ENCODE results near the gene SH3GL1. TPM values are rescaled to one million over a fixed set of nuclear protein-coding genes. Genes with fewer than 3 reads are reported as not detected.

SH3GL1 gene
- total RNA-seq, 1 donor from 2014 or later: 101 TPM

GRCh38 chr19:4360641-4361151, 39.7 kb downstream of the SH3GL1 start:
- H3K9ac ChIP-seq (ENCODE audit: low read length): no peak overlapping the region
- Mint-ChIP-seq H3K27me3 (ENCODE audit: low read depth, unreplicated experiment) (no peaks in the 10 kb centered on the region), H3K4me1 (ENCODE audit: low read depth, unreplicated experiment) (no peaks in the 10 kb centered on the region), H3K4me3 (ENCODE audit: unreplicated experiment) (no peak overlapping the region), H3K36me3 (ENCODE audit: low read depth, unreplicated experiment) (no peaks in the 10 kb centered on the region), H3K9me3 (ENCODE audit: unreplicated experiment) (no peaks in the 10 kb centered on the region), H3K27ac (ENCODE audit: unreplicated experiment) (peak overlapping the region; percentile 62)
- H4K20me1 ChIP-seq (ENCODE audit: insufficient read depth, low read length): peaks cover 36% of the 10 kb centered on the region
- FAIRE-seq: no peak
- H3K27ac ChIP-seq (ENCODE audit: low read depth, low read length): no peak overlapping the region
- H3K4me2 ChIP-seq (ENCODE audit: low read length): no peak overlapping the region
- peaks cover 6% of the 10 kb centered on the region for H3K36me3 ChIP-seq (ENCODE audit: insufficient read depth, low read length)
- no peaks in the 10 kb centered on the region for H3K4me1 ChIP-seq (ENCODE audit: insufficient read depth, low read length)
- H3K27me3 ChIP-seq (ENCODE audit: insufficient read depth, low read length): no peaks in the 10 kb centered on the region
- no peak overlapping the region for H2AFZ ChIP-seq (ENCODE audit: low read depth, low read length)
- no peak overlapping the region for H3K4me3 ChIP-seq (ENCODE audit: insufficient read depth, low read depth, low read length)
- no peak for DNase-seq (ENCODE audit: low read depth)
- peaks cover 3% of the 10 kb centered on the region for H3K79me2 ChIP-seq (ENCODE audit: insufficient read depth, low read length)
- no peaks in the 10 kb centered on the region for H3K9me3 ChIP-seq (ENCODE audit: insufficient read depth, low read depth, low read length)
- TF ChIP-seq CTCF (IDR thresholded peaks at IDR 0.05; ENCODE audit: insufficient read depth, low read depth, low read length): no peak
- TF ChIP-seq EZH2 (IDR thresholded peaks at IDR 0.05; ENCODE audit: insufficient read depth, low read length): no peak

DNA sequence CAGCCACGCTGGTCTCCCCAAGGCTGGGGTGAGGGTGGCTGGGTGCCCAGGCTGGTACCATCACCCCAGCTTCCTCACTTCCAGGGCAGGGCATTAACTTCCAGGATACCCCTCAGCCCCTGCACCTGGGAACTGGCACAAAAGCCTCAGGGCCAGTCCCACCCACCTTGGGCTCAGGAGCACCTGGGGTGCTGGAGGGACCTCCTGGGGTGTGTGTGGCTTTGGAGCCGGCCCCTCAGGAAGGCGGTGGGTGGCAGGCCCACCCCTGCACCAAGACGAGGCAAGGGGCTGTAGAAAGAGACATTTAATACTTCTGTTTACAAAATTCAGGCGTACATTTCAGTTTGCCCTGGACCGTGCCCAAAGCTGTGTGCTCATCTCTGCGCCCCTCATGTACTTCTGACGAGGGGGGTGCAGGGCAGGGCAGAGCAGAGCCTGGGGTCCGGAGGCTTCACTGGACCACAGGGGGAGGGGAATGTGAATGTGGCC, 40.2 kb downstream of the SH3GL1 start:
- no peak overlapping the region for H3K27ac Mint-ChIP-seq (ENCODE audit: unreplicated experiment)
- no peak for DNase-seq (ENCODE audit: low read depth)
- Histone ChIP-seq H3K27me3 (ENCODE audit: insufficient read depth, low read length) (no peaks in the 10 kb centered on the region), H3K4me1 (ENCODE audit: insufficient read depth, low read length) (no peaks in the 10 kb centered on the region), H4K20me1 (ENCODE audit: insufficient read depth, low read length) (peaks cover 36% of the 10 kb centered on the region), H3K79me2 (ENCODE audit: insufficient read depth, low read length) (no peaks in the 10 kb centered on the region), H3K9me3 (ENCODE audit: insufficient read depth, low read depth, low read length) (no peaks in the 10 kb centered on the region), H3K36me3 (ENCODE audit: insufficient read depth, low read length) (peaks cover 5% of the 10 kb centered on the region), H3K4me3 (ENCODE audit: insufficient read depth, low read depth, low read length) (no peak overlapping the region), H2AFZ (ENCODE audit: low read depth, low read length) (no peak overlapping the region), H3K9ac (ENCODE audit: low read length) (no peak overlapping the region), H3K4me2 (ENCODE audit: low read length) (no peak overlapping the region), H3K27ac (ENCODE audit: low read depth, low read length) (no peak overlapping the region)
- TF ChIP-seq EZH2 (IDR thresholded peaks at IDR 0.05; ENCODE audit: insufficient read depth, low read length) (no peak), CTCF (IDR thresholded peaks at IDR 0.05; ENCODE audit: insufficient read depth, low read depth, low read length) (no peak)
- H3K9me3 Mint-ChIP-seq (ENCODE audit: unreplicated experiment): no peaks in the 10 kb centered on the region
- H3K4me3 Mint-ChIP-seq (ENCODE audit: unreplicated experiment): no peak overlapping the region
- H3K36me3 Mint-ChIP-seq (ENCODE audit: low read depth, unreplicated experiment): no peaks in the 10 kb centered on the region
- no peak for FAIRE-seq
- no peaks in the 10 kb centered on the region for H3K27me3 Mint-ChIP-seq (ENCODE audit: low read depth, unreplicated experiment)
- no peaks in the 10 kb centered on the region for H3K4me1 Mint-ChIP-seq (ENCODE audit: low read depth, unreplicated experiment)

- Histone ChIP-seq H3K4me3 (ENCODE audit: insufficient read depth, low read depth, low read length) (no peak overlapping the region), H4K20me1 (ENCODE audit: insufficient read depth, low read length) (peaks cover 36% of the 10 kb centered on the region), H3K4me1 (ENCODE audit: insufficient read depth, low read length) (no peaks in the 10 kb centered on the region), H2AFZ (ENCODE audit: low read depth, low read length) (no peak overlapping the region), H3K9me3 (ENCODE audit: insufficient read depth, low read depth, low read length) (no peaks in the 10 kb centered on the region), H3K27ac (ENCODE audit: low read depth, low read length) (no peak overlapping the region), H3K4me2 (ENCODE audit: low read length) (no peak overlapping the region), H3K79me2 (ENCODE audit: insufficient read depth, low read length) (no peaks in the 10 kb centered on the region), H3K9ac (ENCODE audit: low read length) (no peak overlapping the region), H3K36me3 (ENCODE audit: insufficient read depth, low read length) (peaks cover 3% of the 10 kb centered on the region), H3K27me3 (ENCODE audit: insufficient read depth, low read length) (no peaks in the 10 kb centered on the region)
- no peaks in the 10 kb centered on the region for H3K36me3 Mint-ChIP-seq (ENCODE audit: low read depth, unreplicated experiment)
- no peak for FAIRE-seq
- DNase-seq (ENCODE audit: low read depth): no peak
- no peak overlapping the region for H3K4me3 Mint-ChIP-seq (ENCODE audit: unreplicated experiment)
- H3K4me1 Mint-ChIP-seq (ENCODE audit: low read depth, unreplicated experiment): no peaks in the 10 kb centered on the region
- no peaks in the 10 kb centered on the region for H3K27me3 Mint-ChIP-seq (ENCODE audit: low read depth, unreplicated experiment)
- H3K9me3 Mint-ChIP-seq (ENCODE audit: unreplicated experiment): no peaks in the 10 kb centered on the region
- H3K27ac Mint-ChIP-seq (ENCODE audit: unreplicated experiment): no peak overlapping the region
- TF ChIP-seq CTCF (IDR thresholded peaks at IDR 0.05; ENCODE audit: insufficient read depth, low read depth, low read length): no peak
- no peak for TF ChIP-seq EZH2 (IDR thresholded peaks at IDR 0.05; ENCODE audit: insufficient read depth, low read length)
Observed at GRCh38 chr19:4359627-4360000, 40.7 kb downstream of the SH3GL1 start.
